Muscle of back (tissue), 11 donors: Measurements from ENCODE around the gene PADI6. TPM values are rescaled to one million over a fixed set of nuclear protein-coding genes. Genes with fewer than 3 reads are reported as not detected.
A peak's percentile ranks its signal among the peaks of the same experiment; 100 is the strongest.
"Not testable (repeated sequence)": the region's sequence is repeated elsewhere in the genome, so short reads cannot be mapped to it uniquely, and the experiment has no call there.

ENCODE experiments used
- DNase-seq, 3 donors: peaks; one replicate each; pipeline versions ENCODE4 v3.0.0 to v3.0.0-alpha.2; 2013
- polyA plus RNA-seq, 10 donors: library from polyadenylated mRNA; unstranded; fragments of 120-200 nt; gene quantifications; one replicate each; pipeline ENCODE4 v1.2.1, GENCODE V29; 2013; ENCODE audit not compliant: insufficient read length in 10 of 10

Gene PADI6
- polyA plus RNA-seq, 10 donors = 0.12 to 0.24 TPM; not detected in 8

- DNase-seq = no peak
These were observed 32.2 kb downstream of the PADI6 start for GRCh38 chr1:17404034-17404684.

GRCh38 chr1:17404820-17405219 is 32.8 kb downstream of the PADI6 start:
- DNase-seq = no peak

GRCh38 chr1:17405898-17406759 is 34.1 kb downstream of the PADI6 start:
- DNase-seq = peak; percentile 15 to 64 (median 57)

- DNase-seq = not testable (repeated sequence)
These were observed 34.9 kb downstream of the PADI6 start for GRCh38 chr1:17406760-17407475.

GRCh38 chr1:17407786-17408514 is 36.0 kb downstream of the PADI6 start:
- DNase-seq = not testable (repeated sequence)

- DNase-seq = peak in 1 of 3 donors; percentile 8
These were observed 37.4 kb downstream of the PADI6 start for GRCh38 chr1:17409391-17409811.

- no peak for DNase-seq
These were observed 40.3 kb downstream of the PADI6 start for GRCh38 chr1:17412093-17412870.

GRCh38 chr1:17414022-17414421 is 42.0 kb downstream of the PADI6 start:
- no peak for DNase-seq

GRCh38 chr1:17416389-17416788 is 44.4 kb downstream of the PADI6 start:
- no peak for DNase-seq

- DNase-seq = peak in 2 of 3 donors; percentile 70 to 75
These were observed 47.8 kb downstream of the PADI6 start for GRCh38 chr1:17419626-17420328.

GRCh38 chr1:17420391-17420918 is 48.5 kb downstream of the PADI6 start:
- no peak for DNase-seq

GRCh38 chr1:17422461-17422860 is 50.5 kb downstream of the PADI6 start:
- no peak for DNase-seq

- DNase-seq = no peak
These were observed 51.8 kb downstream of the PADI6 start for GRCh38 chr1:17423781-17424245.

GRCh38 chr1:17425806-17426600 is 54.0 kb downstream of the PADI6 start:
- no peak for DNase-seq

- DNase-seq = no peak
These were observed 56.0 kb downstream of the PADI6 start for GRCh38 chr1:17427696-17428660.

GRCh38 chr1:17429183-17429582 is 57.2 kb downstream of the PADI6 start:
- DNase-seq = no peak

GRCh38 chr1:17432412-17432811 is 60.4 kb downstream of the PADI6 start:
- DNase-seq = no peak

- no peak for DNase-seq
These were observed 61.3 kb downstream of the PADI6 start for GRCh38 chr1:17433261-17433660.
